HEK293T (cell line): ENCODE measurements around the gene PGR.

Experiments used
- CTCF ChIA-PET: fragments of 350-600 bp; formaldehyde crosslinking; extraction: SDS; loops from one replicate; lab custom pipeline; 2021; ENCODE audit warnings: antibody characterized with exemption, inconsistent platforms; lab: Yijun Ruan, JAX
- POLR2A ChIA-PET: fragments of 350-600 bp; formaldehyde crosslinking; extraction: SDS; loops from one replicate; lab custom pipeline; 2020; ENCODE audit warnings: antibody characterized with exemption, inconsistent platforms; lab: Yijun Ruan, JAX
- DNase-seq: peaks from one replicate; pipeline ENCODE4 v3.0.0; 2012; ENCODE audit warnings: mixed read lengths; ENCODE audit errors: extremely low spot score
- ARNT ChIP-seq: fragments of 450-650 bp; IDR thresholded peaks from 2 replicates; pipeline ENCODE4 v1.6.1; 2017; ENCODE audit warnings: mild to moderate bottlenecking
- BHLHE40 ChIP-seq: fragments of 450-650 bp; IDR thresholded peaks from 2 replicates; pipeline ENCODE4 v1.6.1; 2016; ENCODE audit warnings: mild to moderate bottlenecking, moderate library complexity, borderline replicate concordance
- CTBP1 ChIP-seq: fragments of 450-650 bp; IDR thresholded peaks from 2 replicates; pipeline ENCODE4 v1.6.1; 2016; ENCODE audit warnings: borderline replicate concordance
- ELF4 ChIP-seq: fragments of 450-650 bp; IDR thresholded peaks from 2 replicates; pipeline ENCODE4 v1.6.1; 2017; ENCODE audit warnings: antibody characterized with exemption
- FOXA1 ChIP-seq: fragments of 450-650 bp; IDR thresholded peaks from 2 replicates; pipeline ENCODE4 v1.6.1; 2016; ENCODE audit warnings: mild to moderate bottlenecking
- FOXK2 ChIP-seq: fragments of 450-650 bp; IDR thresholded peaks from 2 replicates; pipeline ENCODE4 v1.6.1; 2016; ENCODE audit warnings: mild to moderate bottlenecking
- FOXM1 ChIP-seq: fragments of 450-650 bp; IDR thresholded peaks from 2 replicates; pipeline ENCODE4 v1.6.1; 2017; ENCODE audit warnings: mild to moderate bottlenecking, borderline replicate concordance
- HDGF ChIP-seq: fragments of 450-650 bp; IDR thresholded peaks from 2 replicates; pipeline ENCODE4 v1.6.1; 2017; ENCODE audit warnings: antibody characterized with exemption, borderline replicate concordance
- L3MBTL2 ChIP-seq: fragments of 450-650 bp; conservative IDR thresholded peaks from 2 replicates; pipeline ENCODE4 v1.6.1; 2016; ENCODE audit warnings: mild to moderate bottlenecking
- LEF1 ChIP-seq: fragments of 450-650 bp; IDR thresholded peaks from 2 replicates; pipeline ENCODE4 v1.6.1; 2017; ENCODE audit warnings: mild to moderate bottlenecking, borderline replicate concordance
- NFRKB ChIP-seq: fragments of 450-650 bp; IDR thresholded peaks from 2 replicates; pipeline ENCODE4 v1.6.1; 2016; ENCODE audit warnings: mild to moderate bottlenecking, moderate library complexity
- SP1 ChIP-seq: fragments of 450-650 bp; IDR thresholded peaks from 2 replicates; pipeline ENCODE4 v1.6.1; 2017
- SUZ12 ChIP-seq: fragments of 450-650 bp; IDR thresholded peaks from 2 replicates; pipeline ENCODE4 v1.6.1; 2016; ENCODE audit warnings: mild to moderate bottlenecking
- TARDBP ChIP-seq: fragments of 450-650 bp; IDR thresholded peaks from 2 replicates; pipeline ENCODE4 v1.6.1; 2016
- ZNF384 ChIP-seq: fragments of 450-650 bp; IDR thresholded peaks from 2 replicates; pipeline ENCODE4 v1.6.1; 2016
- TF ChIP-seq, protein P1 (sequence below): fragments of 450-650 bp; IDR thresholded peaks from 2 replicates; pipeline ENCODE4 v1.6.1; 2016

PGR gene

GRCh38 chr11:101009690-101010055, 119.9 kb downstream of the PGR start:
- TF ChIP-seq TARDBP (no peak), ELF4 (no peak), BHLHE40 (no peak), FOXA1 (no peak)
- TF ChIP-seq, protein P1, sequence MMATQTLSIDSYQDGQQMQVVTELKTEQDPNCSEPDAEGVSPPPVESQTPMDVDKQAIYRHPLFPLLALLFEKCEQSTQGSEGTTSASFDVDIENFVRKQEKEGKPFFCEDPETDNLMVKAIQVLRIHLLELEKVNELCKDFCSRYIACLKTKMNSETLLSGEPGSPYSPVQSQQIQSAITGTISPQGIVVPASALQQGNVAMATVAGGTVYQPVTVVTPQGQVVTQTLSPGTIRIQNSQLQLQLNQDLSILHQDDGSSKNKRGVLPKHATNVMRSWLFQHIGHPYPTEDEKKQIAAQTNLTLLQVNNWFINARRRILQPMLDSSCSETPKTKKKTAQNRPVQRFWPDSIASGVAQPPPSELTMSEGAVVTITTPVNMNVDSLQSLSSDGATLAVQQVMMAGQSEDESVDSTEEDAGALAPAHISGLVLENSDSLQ = no peak
- CTCF ChIA-PET = interaction anchor here (0.6 kb wide), 1 partner anchor 313 kb away, joined by 3 read pairs; no protein-coding TSS in a partner anchor
- POLR2A ChIA-PET = no interaction called here
- no peak for DNase-seq

DNA sequence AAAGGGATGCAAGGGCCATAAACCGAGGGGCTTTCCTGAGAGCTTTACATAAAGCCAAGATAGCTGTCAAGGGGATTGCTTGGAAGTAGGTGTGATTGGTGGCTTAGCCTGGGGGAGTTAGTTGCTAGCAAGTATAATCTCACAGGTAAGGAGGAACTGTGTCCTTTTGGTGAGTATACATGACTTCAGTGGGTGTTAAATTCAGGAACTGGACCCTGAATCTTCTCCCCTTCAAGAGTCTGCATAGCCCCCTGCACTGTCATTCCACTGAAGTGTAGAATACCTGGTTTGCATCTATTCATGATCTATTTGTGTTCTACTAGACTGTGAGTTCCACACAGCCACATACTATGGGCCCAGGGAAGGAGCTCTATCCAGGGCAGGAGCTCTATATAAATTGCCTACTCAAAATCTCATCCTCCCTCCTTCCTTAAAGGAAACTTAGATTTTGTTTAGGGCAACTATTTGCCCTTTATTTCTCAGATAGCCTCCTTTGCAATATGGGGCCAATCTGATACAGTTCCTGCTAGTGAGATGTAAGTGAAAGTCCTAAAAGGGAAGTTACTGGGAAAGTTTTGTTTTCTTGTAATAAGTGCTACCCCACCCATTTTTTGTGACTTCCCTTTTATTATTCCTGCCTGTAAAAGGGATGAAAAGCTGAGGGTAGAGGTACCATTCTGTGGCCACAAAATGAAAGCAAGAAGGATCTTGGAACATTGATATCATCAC, 120.5 kb downstream of the PGR start:
- DNase-seq = no peak
- POLR2A ChIA-PET = no interaction called here
- TF ChIP-seq LEF1 (no peak), FOXA1 (no peak)
- CTCF ChIA-PET = no interaction called here

GRCh38 chr11:101003468-101003867, 126.1 kb downstream of the PGR start:
- TF ChIP-seq CTBP1 = no peak
- no peak for TF ChIP-seq NFRKB
- TF ChIP-seq SUZ12 = no peak
- TF ChIP-seq FOXK2 = no peak
- ChIA-PET CTCF (no interaction called here), POLR2A (no interaction called here)
- DNase-seq = peak; percentile 11

GRCh38 chr11:100999756-101000155, 129.9 kb downstream of the PGR start:
- ChIA-PET POLR2A (no interaction called here), CTCF (no interaction called here)
- TF ChIP-seq, protein P1 = no peak
- TF ChIP-seq BHLHE40 (no peak), FOXM1 (no peak), ELF4 (no peak), TARDBP (no peak), HDGF (no peak), L3MBTL2 (no peak), LEF1 (no peak), CTBP1 (no peak), FOXA1 (no peak), NFRKB (no peak)
- no peak for DNase-seq

DNA sequence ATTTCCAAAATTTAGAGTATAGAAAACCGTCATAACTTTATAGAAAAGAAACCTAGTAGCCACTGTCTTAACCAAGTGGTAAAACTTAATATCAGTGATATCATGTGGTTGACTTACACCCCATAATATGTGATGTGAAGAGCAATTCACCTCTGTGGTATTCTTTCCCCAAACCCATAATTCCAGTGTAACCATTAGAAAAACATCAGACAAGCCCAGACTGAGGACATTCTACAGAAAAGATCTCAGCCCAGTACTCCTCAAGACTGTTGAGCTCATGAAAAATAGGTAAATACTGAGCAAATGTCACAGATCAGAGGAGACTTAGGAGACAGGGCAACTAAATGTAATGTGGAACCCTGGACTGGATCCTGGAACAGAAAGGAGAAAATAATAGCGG, 134.6 kb downstream of the PGR start:
- no peak for DNase-seq
- CTCF ChIA-PET = no interaction called here
- TF ChIP-seq FOXM1 (no peak), TARDBP (no peak), FOXA1 (no peak), ELF4 (no peak), L3MBTL2 (no peak), SUZ12 (no peak), CTBP1 (no peak), SP1 (no peak), BHLHE40 (no peak), HDGF (no peak), LEF1 (no peak), FOXK2 (no peak), ARNT (no peak), NFRKB (no peak), ZNF384 (no peak)
- TF ChIP-seq, protein P1 = no peak
- POLR2A ChIA-PET = no interaction called here

- TF ChIP-seq SP1 = no peak
- TF ChIP-seq L3MBTL2 = no peak
- TF ChIP-seq LEF1 = no peak
- TF ChIP-seq CTBP1 = no peak
- TF ChIP-seq, protein P1 = no peak
- TF ChIP-seq ZNF384 = no peak
- TF ChIP-seq ARNT = no peak
- TF ChIP-seq FOXM1 = no peak
- no peak for TF ChIP-seq TARDBP
- TF ChIP-seq FOXK2 = no peak
- no peak for TF ChIP-seq ELF4
- no peak for TF ChIP-seq HDGF
- no peak for TF ChIP-seq SUZ12
- POLR2A ChIA-PET = no interaction called here
- no peak for DNase-seq
- CTCF ChIA-PET = no interaction called here
Measured at GRCh38 chr11:100991541-100991940, 138.1 kb downstream of the PGR start.
